ENCODE measurements around the gene TLR8.

Gene TLR8

DNA sequence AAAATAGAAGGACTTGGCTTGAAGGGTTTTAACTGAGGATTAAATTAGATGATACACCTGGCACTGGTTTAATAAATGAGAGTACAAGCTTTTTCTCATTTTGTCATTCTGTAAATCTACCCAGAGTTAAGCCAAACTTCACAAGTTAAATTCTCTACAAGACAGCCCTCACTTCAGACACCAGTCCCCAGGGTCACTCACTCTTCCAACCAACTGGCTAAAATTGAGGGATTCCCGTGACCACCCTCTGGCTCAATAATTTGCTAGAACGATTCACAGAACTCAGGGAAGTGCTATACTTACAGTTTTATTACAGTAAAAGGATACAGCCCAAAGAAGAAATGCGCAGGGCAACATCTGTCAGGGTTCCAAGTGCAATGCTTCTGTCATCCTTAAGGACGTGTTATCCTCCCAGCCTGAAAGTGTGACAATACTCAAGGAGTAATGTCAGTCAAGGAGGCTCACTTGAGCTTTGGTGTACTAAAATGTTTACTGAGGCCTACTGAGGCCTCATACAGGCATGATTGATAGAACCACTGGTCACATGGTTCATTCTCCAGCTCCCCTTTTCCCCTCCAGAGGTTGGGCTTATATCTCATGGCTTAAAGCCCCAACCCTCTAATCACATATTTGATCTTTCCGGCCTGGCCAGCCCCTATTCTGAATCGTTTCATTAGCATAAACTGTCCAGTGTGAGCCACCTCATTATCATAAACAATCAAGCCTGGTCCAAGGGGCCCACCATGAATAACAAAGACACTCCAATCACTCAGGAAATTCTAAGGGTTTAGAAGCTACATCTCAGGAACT, 58.9 kb downstream of the TLR8 start:
- Histone ChIP-seq H3K27me3 (ENCODE audit: low read depth, low read length) (no peaks in the 10 kb centered on the region), H3K36me3 (replicated peaks; ENCODE audit: low read depth, low read length) (no peaks in the 10 kb centered on the region), H3K4me3 (ENCODE audit: low read length) (no peak overlapping the region), H3K9ac (ENCODE audit: low read length) (no peak overlapping the region), H4K20me1 (ENCODE audit: insufficient read depth, low read length) (no peaks in the 10 kb centered on the region), H3K9me3 (ENCODE audit: insufficient read depth, low read length) (no peaks in the 10 kb centered on the region), H3K4me1 (ENCODE audit: low read length) (peaks cover 64% of the 10 kb centered on the region), H3K27ac (ENCODE audit: low read length) (peak overlapping the region; percentile 14; the same call in 1 of the 2 replicates), H2AFZ (ENCODE audit: low read depth, low read length) (no peak overlapping the region), H3K79me2 (ENCODE audit: low read length) (no peaks in the 10 kb centered on the region), H3K4me2 (ENCODE audit: low read length) (no peak overlapping the region)
- no peak for TF ChIP-seq EZH2phosphoT487 (IDR thresholded peaks at IDR 0.05; ENCODE audit: low read depth)
- TF ChIP-seq, protein P1, sequence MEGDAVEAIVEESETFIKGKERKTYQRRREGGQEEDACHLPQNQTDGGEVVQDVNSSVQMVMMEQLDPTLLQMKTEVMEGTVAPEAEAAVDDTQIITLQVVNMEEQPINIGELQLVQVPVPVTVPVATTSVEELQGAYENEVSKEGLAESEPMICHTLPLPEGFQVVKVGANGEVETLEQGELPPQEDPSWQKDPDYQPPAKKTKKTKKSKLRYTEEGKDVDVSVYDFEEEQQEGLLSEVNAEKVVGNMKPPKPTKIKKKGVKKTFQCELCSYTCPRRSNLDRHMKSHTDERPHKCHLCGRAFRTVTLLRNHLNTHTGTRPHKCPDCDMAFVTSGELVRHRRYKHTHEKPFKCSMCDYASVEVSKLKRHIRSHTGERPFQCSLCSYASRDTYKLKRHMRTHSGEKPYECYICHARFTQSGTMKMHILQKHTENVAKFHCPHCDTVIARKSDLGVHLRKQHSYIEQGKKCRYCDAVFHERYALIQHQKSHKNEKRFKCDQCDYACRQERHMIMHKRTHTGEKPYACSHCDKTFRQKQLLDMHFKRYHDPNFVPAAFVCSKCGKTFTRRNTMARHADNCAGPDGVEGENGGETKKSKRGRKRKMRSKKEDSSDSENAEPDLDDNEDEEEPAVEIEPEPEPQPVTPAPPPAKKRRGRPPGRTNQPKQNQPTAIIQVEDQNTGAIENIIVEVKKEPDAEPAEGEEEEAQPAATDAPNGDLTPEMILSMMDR (IDR thresholded peaks at IDR 0.05; ENCODE audit: low read depth, low read length) = no peak

DNA sequence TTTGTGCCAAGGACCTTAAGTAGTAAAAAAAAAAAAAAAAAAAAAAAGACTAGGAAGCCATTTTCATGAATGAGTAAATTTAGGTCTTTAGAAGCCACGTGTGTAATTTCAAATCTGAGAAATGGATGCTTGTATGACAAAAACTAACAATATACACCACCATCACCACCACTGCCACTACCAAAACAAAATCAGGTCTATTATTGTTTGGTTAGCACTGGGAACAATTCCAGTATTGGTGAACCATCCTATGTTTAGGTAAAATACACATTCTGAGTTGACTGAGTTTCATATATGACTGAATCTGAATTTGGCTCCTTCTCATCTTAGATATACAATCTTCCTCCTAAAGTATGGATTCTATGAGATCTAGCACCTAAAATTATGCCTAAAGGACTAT, 59.7 kb downstream of the TLR8 start:
- H3K36me3 ChIP-seq (replicated peaks; ENCODE audit: low read depth, low read length) = no peaks in the 10 kb centered on the region
- peak overlapping the region; percentile 47 for H3K4me2 ChIP-seq (ENCODE audit: low read length)
- TF ChIP-seq, protein P1 (IDR thresholded peaks at IDR 0.05; ENCODE audit: low read depth, low read length) = no peak
- no peak for TF ChIP-seq EZH2phosphoT487 (IDR thresholded peaks at IDR 0.05; ENCODE audit: low read depth)
- peaks cover 3% of the 10 kb centered on the region; the same call in 1 of the 2 replicates for H3K79me2 ChIP-seq (ENCODE audit: low read length)
- H4K20me1 ChIP-seq (ENCODE audit: insufficient read depth, low read length) = no peaks in the 10 kb centered on the region
- peaks cover 66% of the 10 kb centered on the region for H3K4me1 ChIP-seq (ENCODE audit: low read length)
- no peak overlapping the region for H3K4me3 ChIP-seq (ENCODE audit: low read length)
- H2AFZ ChIP-seq (ENCODE audit: low read depth, low read length) = 0 out of 2 replicates have a peak overlapping the region, but pooled peaks have one; percentile 15
- no peaks in the 10 kb centered on the region for H3K9me3 ChIP-seq (ENCODE audit: insufficient read depth, low read length)
- peak overlapping the region; percentile 65 for H3K27ac ChIP-seq (ENCODE audit: low read length)
- no peaks in the 10 kb centered on the region for H3K27me3 ChIP-seq (ENCODE audit: low read depth, low read length)
- 0 out of 2 replicates have a peak overlapping the region, but pooled peaks have one; percentile 13 for H3K9ac ChIP-seq (ENCODE audit: low read length)

DNA sequence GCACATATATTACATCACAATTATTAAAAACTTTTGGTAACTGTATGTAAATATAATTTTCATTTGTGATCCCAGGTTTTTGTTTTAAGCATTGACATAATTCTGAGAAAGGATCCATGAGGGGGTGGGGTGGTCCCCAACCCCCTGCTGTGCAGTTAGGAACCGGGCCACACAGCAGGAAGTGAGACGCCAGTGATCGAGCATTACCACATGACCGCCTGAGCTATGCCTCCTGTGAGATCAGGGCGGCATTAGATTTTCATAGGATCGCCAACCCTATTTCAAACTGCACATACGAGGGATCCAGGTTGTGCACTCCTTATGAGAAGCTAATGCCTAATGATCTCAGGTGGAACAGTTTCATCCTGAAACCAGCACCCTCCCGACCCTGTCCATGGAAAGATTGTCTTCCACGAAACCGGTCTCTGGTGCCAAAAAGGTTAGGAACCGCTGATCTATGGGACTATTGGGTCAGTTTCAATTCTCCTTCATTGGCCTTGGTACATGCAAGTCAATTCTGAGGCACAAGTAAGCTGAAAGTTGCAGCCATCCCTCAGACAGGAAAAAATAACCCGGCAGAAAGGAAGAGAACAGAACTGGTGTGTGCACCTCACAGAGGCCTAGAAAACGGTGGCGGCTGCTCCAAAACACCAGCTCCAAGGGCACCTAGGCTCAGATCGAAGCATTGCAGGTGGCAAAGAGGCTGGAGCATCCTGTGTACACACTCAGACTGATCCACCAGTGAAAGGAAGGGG, 61.5 kb downstream of the TLR8 start:
- Histone ChIP-seq H3K4me3 (ENCODE audit: low read length) (peak overlapping the region; percentile 36), H2AFZ (ENCODE audit: low read depth, low read length) (0 out of 2 replicates have a peak overlapping the region, but pooled peaks have one; percentile 36), H3K27ac (ENCODE audit: low read length) (peak overlapping the region; percentile 65), H3K79me2 (ENCODE audit: low read length) (peaks cover 18% of the 10 kb centered on the region), H3K9me3 (ENCODE audit: insufficient read depth, low read length) (no peaks in the 10 kb centered on the region), H3K36me3 (replicated peaks; ENCODE audit: low read depth, low read length) (no peaks in the 10 kb centered on the region), H4K20me1 (ENCODE audit: insufficient read depth, low read length) (no peaks in the 10 kb centered on the region), H3K9ac (ENCODE audit: low read length) (peak overlapping the region; percentile 62), H3K27me3 (ENCODE audit: low read depth, low read length) (no peaks in the 10 kb centered on the region), H3K4me1 (ENCODE audit: low read length) (peaks cover 70% of the 10 kb centered on the region), H3K4me2 (ENCODE audit: low read length) (peak overlapping the region; percentile 63)
- TF ChIP-seq EZH2phosphoT487 (IDR thresholded peaks at IDR 0.05; ENCODE audit: low read depth) = no peak
- TF ChIP-seq, protein P1 (IDR thresholded peaks at IDR 0.05; ENCODE audit: low read depth, low read length) = no peak

DNA sequence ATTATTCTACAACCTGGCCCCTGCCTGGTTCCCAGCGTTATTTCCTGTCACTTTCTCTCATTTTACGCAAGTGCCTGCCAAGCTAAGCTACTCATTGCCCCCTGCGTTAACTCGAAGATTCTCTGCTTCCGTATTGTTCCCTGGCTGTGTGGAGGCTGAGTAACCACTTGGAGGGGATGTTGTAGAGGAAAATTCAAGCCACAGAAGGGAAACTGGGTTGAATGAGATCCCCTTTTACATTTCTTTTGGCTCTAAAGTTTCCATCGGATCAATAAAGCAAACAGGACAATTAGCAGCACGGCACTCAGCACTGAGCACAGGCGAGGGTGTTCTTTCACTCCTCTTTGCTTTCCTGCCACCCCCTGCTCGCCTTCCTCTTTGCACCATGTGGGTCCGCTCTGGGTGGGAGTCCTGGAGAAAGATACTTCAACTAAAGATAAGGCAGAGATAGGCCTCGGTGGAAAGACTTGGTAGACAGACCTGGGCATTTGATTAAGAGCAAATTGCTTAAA, 64.3 kb downstream of the TLR8 start:
- peak overlapping the region; percentile 100 for H3K9ac ChIP-seq (ENCODE audit: low read length)
- H3K4me2 ChIP-seq (ENCODE audit: low read length) = peak overlapping the region; percentile 98
- peaks cover 76% of the 10 kb centered on the region for H3K4me1 ChIP-seq (ENCODE audit: low read length)
- no peaks in the 10 kb centered on the region for H3K27me3 ChIP-seq (ENCODE audit: low read depth, low read length)
- TF ChIP-seq, protein P1 (IDR thresholded peaks at IDR 0.05; ENCODE audit: low read depth, low read length) = peak; percentile 41
- no peak for TF ChIP-seq EZH2phosphoT487 (IDR thresholded peaks at IDR 0.05; ENCODE audit: low read depth)
- no peaks in the 10 kb centered on the region for H3K9me3 ChIP-seq (ENCODE audit: insufficient read depth, low read length)
- peak overlapping the region; percentile 100 for H3K27ac ChIP-seq (ENCODE audit: low read length)
- 0 out of 2 replicates have a peak overlapping the region, but pooled peaks have one; percentile 0 for H2AFZ ChIP-seq (ENCODE audit: low read depth, low read length)
- H3K79me2 ChIP-seq (ENCODE audit: low read length) = peaks cover 45% of the 10 kb centered on the region
- H3K36me3 ChIP-seq (replicated peaks; ENCODE audit: low read depth, low read length) = peaks cover 7% of the 10 kb centered on the region
- H4K20me1 ChIP-seq (ENCODE audit: insufficient read depth, low read length) = peaks cover 7% of the 10 kb centered on the region
- peak overlapping the region; percentile 95 for H3K4me3 ChIP-seq (ENCODE audit: low read length)

Data from OCI-LY3 (cell line).